ENCODE measurements around the gene RXFP1.
A peak's percentile ranks its signal among the peaks of the same experiment; 100 is the strongest.

The RXFP1 gene

GRCh38 chr4:158521484-158522088, at the start of gene RXFP1:
Gene RXFP1 (plus strand): TSS chr4:158521882. CDS start chr4:158521977, 95 bp downstream.
- TF ChIP-seq Cebpa-rat (IDR thresholded peaks at IDR 0.05), result no peak
- H3K9ac ChIP-seq, result peak within 1 kb of the TSS in 1 of 11 experiments; percentile 29; a peak in 2 of 22 replicates

GRCh38 chr4:158481811-158482210, 39.9 kb upstream of the RXFP1 start:
- no peak for TF ChIP-seq Cebpa-rat (IDR thresholded peaks at IDR 0.05)
- no peaks in the 10 kb centered on the region for H4K20me1 ChIP-seq
- no peak overlapping the region for H3K9ac ChIP-seq
- H3K27me3 ChIP-seq, result no peaks in the 10 kb centered on the region
- H3K4me1 ChIP-seq, result no peaks in the 10 kb centered on the region
- no peak overlapping the region for H3K4me2 ChIP-seq
- H3K9me3 ChIP-seq (replicated peaks in 1 of 11), result 0 out of 22 replicates have a peak, but pooled peaks cover 0 to under 1% (median 0%) of the 10 kb centered on the region in 11 experiments
- no peak overlapping the region for H3K27ac ChIP-seq
- no peaks in the 10 kb centered on the region for H3K36me3 ChIP-seq
- H3K4me3 ChIP-seq, result no peak overlapping the region

More at GRCh38 chr4:158521484-158522088, at the start of gene RXFP1:
- Histone ChIP-seq H3K36me3 (no peaks in the 10 kb centered on the region), H3K27ac (peak within 1 kb of the TSS in 3 of 11 experiments; percentile 15 to 44 (median 25); a peak in 3 of 22 replicates), H3K4me2 (peak within 1 kb of the TSS in 6 of 11 experiments; percentile 27 to 79 (median 56); a peak in 10 of 22 replicates), H3K4me1 (peaks cover 0 to 31% (median 6%) of the 10 kb centered on the region in 10 experiments; a peak in 10 of 20 replicates), H3K4me3 (peak within 1 kb of the TSS in 4 of 10 experiments; percentile 21 to 55 (median 34); a peak in 6 of 20 replicates), H3K9me3 (replicated peaks in 1 of 11) (no peaks in the 10 kb centered on the region), H3K27me3 (no peaks in the 10 kb centered on the region), H4K20me1 (no peaks in the 10 kb centered on the region)

DNA sequence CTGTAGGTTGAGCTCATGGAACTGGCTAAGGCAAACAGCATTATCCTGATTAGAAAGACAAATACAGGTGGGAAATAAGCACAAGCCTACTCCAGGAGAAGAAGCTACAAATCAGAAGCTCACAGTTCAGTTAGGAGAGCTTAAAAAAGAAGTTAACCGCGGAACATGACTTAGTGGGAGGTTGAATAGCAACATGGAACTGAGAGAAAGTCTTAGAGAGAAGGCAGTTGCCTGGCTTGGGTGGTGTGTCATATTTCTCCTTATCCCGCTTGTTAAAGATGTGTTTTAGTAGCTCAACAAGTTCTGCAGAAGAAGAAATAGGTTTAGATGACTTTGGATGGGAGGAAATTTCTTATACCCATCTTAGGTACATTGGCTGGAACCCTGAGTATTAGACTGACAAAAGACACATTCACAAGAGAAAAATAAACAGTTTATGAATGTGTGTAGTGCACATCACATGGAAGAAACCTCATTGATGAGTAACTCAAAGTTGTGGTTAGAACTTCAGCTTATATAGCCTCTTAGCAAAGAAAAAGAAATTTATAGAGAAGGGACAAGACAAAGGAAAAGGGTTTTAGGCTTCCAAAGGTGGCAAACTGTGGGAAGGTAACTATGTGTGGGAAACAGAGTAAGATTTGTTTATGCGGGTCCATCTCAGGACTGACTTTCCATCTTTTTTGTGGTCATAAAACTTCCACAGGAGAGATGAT, 37.4 kb upstream of the RXFP1 start:
- H3K4me3 ChIP-seq, result no peak overlapping the region
- H3K27ac ChIP-seq, result no peak overlapping the region
- H3K4me2 ChIP-seq, result no peak overlapping the region
- no peak overlapping the region for H3K9ac ChIP-seq
- H3K9me3 ChIP-seq (replicated peaks in 1 of 11), result 0 out of 22 replicates have a peak, but pooled peaks cover 0 to 4% (median 0%) of the 10 kb centered on the region in 11 experiments
- H3K36me3 ChIP-seq, result no peaks in the 10 kb centered on the region
- no peaks in the 10 kb centered on the region for H3K27me3 ChIP-seq
- TF ChIP-seq Cebpa-rat (IDR thresholded peaks at IDR 0.05), result no peak
- H3K4me1 ChIP-seq, result no peaks in the 10 kb centered on the region
- no peaks in the 10 kb centered on the region for H4K20me1 ChIP-seq

DNA sequence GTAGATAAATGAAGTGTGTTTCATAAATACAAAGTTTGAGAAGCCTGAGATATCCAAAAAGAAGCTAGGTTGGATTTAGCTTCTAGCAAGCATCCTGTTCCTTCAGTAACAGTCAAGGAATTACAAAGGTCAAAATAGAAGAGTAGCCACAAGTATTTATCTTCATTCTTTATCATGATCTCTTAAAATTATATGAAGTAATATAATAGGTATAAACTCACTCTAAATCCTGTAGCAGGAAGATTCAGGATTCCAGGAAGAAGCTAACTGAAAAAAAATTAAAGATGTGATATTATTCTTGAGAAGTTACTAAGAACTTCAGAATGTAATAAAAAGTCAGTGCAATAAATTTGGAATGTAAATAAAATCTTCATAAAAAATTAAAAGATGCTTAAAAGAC, 31.1 kb upstream of the RXFP1 start:
- H3K9me3 ChIP-seq (replicated peaks in 1 of 11), result peaks cover 0 to 9% (median 0%) of the 10 kb centered on the region in 11 experiments; a peak in 5 of 22 replicates
- H3K9ac ChIP-seq, result no peak overlapping the region
- H3K27ac ChIP-seq, result no peak overlapping the region
- no peaks in the 10 kb centered on the region for H4K20me1 ChIP-seq
- H3K4me1 ChIP-seq, result no peaks in the 10 kb centered on the region
- no peaks in the 10 kb centered on the region for H3K36me3 ChIP-seq
- no peaks in the 10 kb centered on the region for H3K27me3 ChIP-seq
- H3K4me3 ChIP-seq, result no peak overlapping the region
- H3K4me2 ChIP-seq, result no peak overlapping the region
- no peak for TF ChIP-seq Cebpa-rat (IDR thresholded peaks at IDR 0.05)

DNA sequence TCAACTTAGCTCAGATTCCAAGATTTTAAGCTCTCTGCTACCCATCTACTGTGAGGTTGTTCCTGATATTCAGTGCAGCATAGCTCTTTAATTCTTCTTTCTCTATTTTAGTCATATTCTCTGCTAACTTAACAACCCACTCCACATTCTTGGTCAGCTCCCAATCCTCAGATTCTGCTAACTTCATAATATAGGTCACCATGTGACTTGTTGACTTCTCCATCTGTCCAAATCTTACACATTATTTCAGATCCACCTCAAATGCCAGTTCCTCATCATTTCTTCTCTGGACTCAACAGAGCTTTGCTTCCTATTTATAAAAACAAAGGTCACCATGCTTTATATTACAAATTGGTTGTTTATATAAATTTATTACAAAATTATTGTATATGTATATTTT, 29.3 kb upstream of the RXFP1 start:
- H3K4me2 ChIP-seq, result no peak overlapping the region
- H3K27ac ChIP-seq, result no peak overlapping the region
- H3K9me3 ChIP-seq (replicated peaks in 1 of 11), result peaks cover 0 to 9% (median 0%) of the 10 kb centered on the region in 11 experiments; a peak in 5 of 22 replicates
- H3K27me3 ChIP-seq, result no peaks in the 10 kb centered on the region
- no peak for TF ChIP-seq Cebpa-rat (IDR thresholded peaks at IDR 0.05)
- no peaks in the 10 kb centered on the region for H4K20me1 ChIP-seq
- no peaks in the 10 kb centered on the region for H3K4me1 ChIP-seq
- H3K9ac ChIP-seq, result no peak overlapping the region
- H3K36me3 ChIP-seq, result no peaks in the 10 kb centered on the region
- H3K4me3 ChIP-seq, result no peak overlapping the region

- Histone ChIP-seq H3K9ac (no peak overlapping the region), H3K36me3 (no peaks in the 10 kb centered on the region), H4K20me1 (no peaks in the 10 kb centered on the region), H3K27ac (no peak overlapping the region), H3K4me3 (no peak overlapping the region), H3K4me1 (no peaks in the 10 kb centered on the region), H3K27me3 (no peaks in the 10 kb centered on the region), H3K9me3 (replicated peaks in 1 of 11) (no peaks in the 10 kb centered on the region), H3K4me2 (no peak overlapping the region)
- no peak for TF ChIP-seq Cebpa-rat (IDR thresholded peaks at IDR 0.05)
Measured at GRCh38 chr4:158496030-158496741, 25.5 kb upstream of the RXFP1 start.

DNA sequence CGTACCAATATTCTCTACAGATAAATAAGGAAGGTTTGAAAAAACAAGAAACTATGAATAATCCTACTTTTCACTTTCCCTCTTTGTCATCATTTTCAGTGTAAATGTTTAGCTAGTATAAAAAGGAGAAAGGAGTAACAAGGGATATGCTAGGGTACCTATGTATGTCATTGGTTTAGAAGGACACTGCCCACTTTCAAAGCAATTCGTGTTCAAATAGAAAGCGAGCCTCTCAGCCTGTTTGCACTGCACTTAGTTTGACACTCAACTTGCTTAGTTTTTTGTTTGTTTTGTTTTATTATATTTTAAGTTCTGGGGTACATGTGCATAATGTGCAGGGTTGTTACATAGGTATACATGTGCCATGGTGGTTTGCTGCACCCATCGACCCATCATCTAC, 21.6 kb upstream of the RXFP1 start:
- Histone ChIP-seq H3K27me3 (no peaks in the 10 kb centered on the region), H3K27ac (no peak overlapping the region), H3K4me3 (no peak overlapping the region), H4K20me1 (no peaks in the 10 kb centered on the region), H3K4me1 (no peaks in the 10 kb centered on the region), H3K36me3 (no peaks in the 10 kb centered on the region), H3K9me3 (replicated peaks in 1 of 11) (peaks cover 0 to 3% (median 0%) of the 10 kb centered on the region in 11 experiments; a peak in 3 of 22 replicates), H3K9ac (no peak overlapping the region), H3K4me2 (no peak overlapping the region)
- no peak for TF ChIP-seq Cebpa-rat (IDR thresholded peaks at IDR 0.05)

- H3K27me3 ChIP-seq, result no peaks in the 10 kb centered on the region
- H3K4me3 ChIP-seq, result 0 out of 20 replicates have a peak overlapping the region, but pooled peaks of 1 of the 10 experiments have one; percentile 3
- peak overlapping the region in 3 of 11 experiments; percentile 17 to 52 (median 28); a peak in 5 of 22 replicates for H3K9ac ChIP-seq
- peak overlapping the region in 8 of 11 experiments; percentile 1 to 78 (median 60); a peak in 13 of 22 replicates for H3K27ac ChIP-seq
- H3K9me3 ChIP-seq (replicated peaks in 1 of 11), result no peaks in the 10 kb centered on the region
- TF ChIP-seq Cebpa-rat (IDR thresholded peaks at IDR 0.05), result no peak
- no peaks in the 10 kb centered on the region for H3K36me3 ChIP-seq
- H4K20me1 ChIP-seq, result no peaks in the 10 kb centered on the region
- H3K4me1 ChIP-seq, result peaks cover 4 to 30% (median 18%) of the 10 kb centered on the region in 10 experiments; a peak in 17 of 20 replicates
- peak overlapping the region in 10 of 11 experiments; percentile 12 to 79 (median 62); a peak in 18 of 22 replicates for H3K4me2 ChIP-seq
Measured at GRCh38 chr4:158513256-158513655, 8.4 kb upstream of the RXFP1 start.

DNA sequence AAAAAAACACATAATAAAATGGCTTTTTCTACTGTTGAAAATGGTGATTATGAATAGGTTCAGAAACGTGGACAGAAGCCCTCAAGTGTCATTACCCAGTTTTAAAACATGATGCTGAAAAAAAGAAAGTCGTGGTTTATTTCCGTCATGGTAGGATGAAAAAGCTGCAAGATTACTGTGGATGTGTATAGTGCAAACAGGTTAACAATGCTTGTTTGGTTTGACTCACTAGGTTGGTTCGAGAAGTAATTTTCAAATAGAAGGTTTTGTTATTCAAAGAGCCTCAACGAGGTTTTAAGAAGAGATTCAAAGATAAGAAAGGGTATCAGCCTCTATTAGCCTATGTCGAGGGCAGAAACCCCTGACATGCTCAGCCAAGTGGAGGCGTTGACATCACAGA, 2.5 kb upstream of the RXFP1 start:
- no peak overlapping the region for H3K9ac ChIP-seq
- H3K36me3 ChIP-seq, result no peaks in the 10 kb centered on the region
- TF ChIP-seq Cebpa-rat (IDR thresholded peaks at IDR 0.05), result no peak
- no peaks in the 10 kb centered on the region for H3K9me3 ChIP-seq (replicated peaks in 1 of 11)
- no peak overlapping the region for H3K4me2 ChIP-seq
- H3K27me3 ChIP-seq, result no peaks in the 10 kb centered on the region
- H3K27ac ChIP-seq, result no peak overlapping the region
- no peak overlapping the region for H3K4me3 ChIP-seq
- H3K4me1 ChIP-seq, result peaks cover 0 to 37% (median 8%) of the 10 kb centered on the region in 10 experiments; a peak in 10 of 20 replicates
- no peaks in the 10 kb centered on the region for H4K20me1 ChIP-seq
